H4 (cell line): ENCODE results near the gene RUSC1. TPM values are rescaled to one million over a fixed set of nuclear protein-coding genes. Genes with fewer than 3 reads are reported as not detected.
"Not testable (repeated sequence)": the region's sequence is repeated elsewhere in the genome, so short reads cannot be mapped to it uniquely, and the experiment has no call there.

Experiments
- DNase-seq: peaks from one replicate; pipeline ENCODE4 v3.0.0-alpha.2; 2015; ENCODE audit warnings: low spot score
- total RNA-seq: library from RNA; depleted of rRNA; stranded (reverse); fragments of >200 nt; shearing (Covaris generic); gene quantifications from 2 replicates; pipeline ENCODE4 v1.2.3, GENCODE V29; 2014

RUSC1 gene
- total RNA-seq, 1 experiment from 2014 or later = 33.8 TPM

DNA sequence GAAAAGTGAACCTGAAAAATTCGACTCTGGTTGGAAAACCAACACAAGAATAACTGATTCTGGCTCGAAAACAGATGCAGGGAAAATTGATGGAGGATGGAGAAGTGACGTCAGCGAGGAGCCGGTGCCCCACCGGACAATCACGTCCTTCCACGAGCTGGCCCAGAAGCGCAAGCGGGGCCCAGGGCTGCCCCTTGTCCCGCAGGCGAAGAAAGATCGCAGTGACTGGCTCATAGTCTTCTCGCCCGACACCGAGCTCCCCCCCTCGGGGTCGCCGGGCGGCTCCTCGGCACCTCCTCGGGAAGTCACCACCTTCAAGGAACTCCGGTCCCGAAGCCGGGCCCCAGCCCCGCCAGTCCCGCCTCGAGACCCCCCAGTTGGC lies 1.9 kb downstream of the RUSC1 start:
- DNase-seq = no peak

DNA sequence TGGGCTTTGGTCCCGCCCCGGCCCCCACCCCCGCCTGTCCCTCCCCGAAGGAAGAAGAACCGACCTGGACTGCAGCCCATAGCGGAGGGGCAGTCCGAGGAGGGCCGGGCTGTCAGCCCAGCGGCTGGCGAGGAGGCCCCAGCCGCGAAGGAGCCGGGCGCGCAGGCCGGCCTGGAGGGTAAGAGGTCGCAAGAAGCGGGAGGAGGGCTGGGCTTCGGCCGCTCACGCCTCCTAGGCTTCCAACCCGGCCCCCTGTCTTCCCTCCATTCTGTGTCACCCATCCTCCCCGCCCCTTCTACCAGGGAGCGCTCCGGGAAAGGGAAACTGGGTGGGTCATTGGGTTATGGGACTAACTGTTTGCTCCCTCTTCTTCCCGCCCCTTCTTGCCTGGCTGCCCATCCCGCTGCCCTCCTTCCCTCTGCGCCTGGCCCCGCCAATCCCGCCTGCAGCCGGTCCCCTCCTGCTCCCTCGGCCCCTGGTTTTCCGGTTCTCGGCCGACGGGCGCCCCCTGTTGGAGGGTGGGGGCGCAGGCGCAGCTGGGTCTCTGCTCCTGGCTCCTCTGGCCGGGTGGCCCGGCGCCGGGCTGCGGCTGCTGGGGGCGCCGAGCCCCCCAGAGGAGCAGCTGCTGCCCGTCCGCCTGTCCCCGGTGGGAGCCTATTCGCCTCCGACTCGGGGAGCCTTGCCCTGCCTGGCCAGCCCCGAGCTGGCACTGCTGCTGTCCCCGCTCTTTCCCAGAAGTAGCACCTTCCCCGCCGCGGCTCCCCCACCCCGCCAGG lies 2.4 kb downstream of the RUSC1 start:
- peak; percentile 94 for DNase-seq

DNA sequence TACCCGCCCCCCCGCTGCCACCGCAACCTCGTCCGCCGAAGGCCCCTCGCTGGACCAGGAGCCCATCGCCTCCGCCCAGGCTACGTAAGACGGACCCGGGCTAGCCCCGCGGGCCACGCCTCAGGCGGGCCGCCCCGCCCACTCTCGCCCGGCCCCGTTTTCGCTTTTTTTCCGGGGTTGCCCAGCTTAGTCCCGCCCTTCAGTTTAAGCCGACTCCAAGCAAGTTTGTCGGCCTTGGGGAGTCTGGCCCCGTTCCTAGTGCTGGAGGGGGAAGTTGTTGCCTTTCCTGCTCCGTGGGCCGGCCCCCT lies 3.0 kb downstream of the RUSC1 start:
- peak; percentile 85 for DNase-seq

DNA sequence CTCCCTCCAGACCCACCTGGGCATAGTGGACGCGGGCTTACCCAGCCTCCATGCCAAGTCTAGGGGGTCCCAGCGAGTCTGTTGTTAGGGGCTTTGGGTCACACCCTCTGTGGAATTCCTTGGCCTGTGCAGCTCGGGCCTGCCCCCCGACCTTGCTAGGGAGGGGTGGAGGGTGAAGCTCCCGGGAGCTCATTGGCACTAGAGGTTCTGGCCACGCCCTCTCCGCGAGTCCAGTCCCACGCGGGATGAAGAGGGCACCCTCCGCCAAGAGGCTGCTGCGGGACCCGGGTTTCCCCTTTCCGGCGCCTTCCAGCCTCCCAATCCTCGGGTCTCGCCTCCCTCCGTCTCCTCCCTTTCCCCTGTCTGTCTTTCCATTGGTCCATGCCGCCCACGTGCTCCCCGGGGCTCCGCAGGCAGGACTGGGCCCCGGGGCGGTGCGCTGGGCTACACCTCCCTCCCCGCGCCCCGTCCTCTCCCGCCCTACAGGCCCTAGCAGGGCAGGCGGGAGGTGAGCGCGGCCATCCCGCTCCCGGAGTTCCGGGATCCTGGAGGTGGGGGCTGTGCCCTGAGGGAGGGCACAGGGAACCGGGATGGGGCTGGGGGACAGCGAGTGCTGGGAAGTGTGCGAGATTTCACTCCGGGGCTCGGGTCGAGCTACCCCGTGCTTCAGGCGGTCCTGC lies 3.5 kb downstream of the RUSC1 start:
- DNase-seq = peak; percentile 97

DNA sequence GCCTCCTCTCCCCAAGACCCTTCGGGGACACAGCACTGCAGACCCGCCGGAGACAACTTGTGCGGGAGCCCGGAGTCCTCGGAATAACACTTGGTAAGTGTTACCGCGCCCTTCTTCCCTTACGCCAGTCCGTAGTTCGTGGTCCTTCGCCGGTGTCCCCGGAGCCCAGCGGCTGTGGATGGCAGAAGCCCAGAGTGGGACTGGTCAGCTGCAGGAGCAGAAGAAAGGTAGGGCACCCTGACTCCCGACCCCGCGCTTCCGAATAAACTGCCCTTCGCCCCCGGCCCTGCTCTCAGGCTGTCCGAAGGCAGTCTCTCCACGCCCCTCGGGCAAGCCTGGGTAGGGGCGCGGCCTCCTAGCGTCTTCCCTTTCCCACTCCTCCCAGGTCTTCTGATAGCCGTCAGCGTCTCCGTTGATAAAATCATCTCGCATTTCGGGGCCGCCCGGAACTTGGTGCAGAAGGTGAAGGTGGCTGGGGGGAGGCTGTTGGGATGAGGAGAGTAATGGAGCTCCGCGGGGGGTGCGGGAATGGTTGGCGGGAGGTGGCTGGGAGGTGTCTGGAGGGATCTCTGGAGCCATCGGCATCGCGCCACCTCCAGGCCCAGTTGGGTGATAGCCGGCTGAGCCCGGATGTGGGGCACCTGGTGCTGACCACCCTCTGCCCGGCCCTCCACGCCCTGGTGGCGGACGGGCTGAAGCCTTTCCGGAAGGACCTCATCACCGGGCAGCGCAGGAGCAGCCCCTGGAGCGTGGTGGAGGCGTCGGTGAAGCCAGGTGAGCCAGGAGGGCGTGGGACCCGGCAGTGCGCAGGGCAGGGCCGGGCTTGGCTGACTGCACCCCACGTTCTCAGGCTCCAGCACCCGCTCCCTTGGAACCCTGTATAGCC lies 4.3 kb downstream of the RUSC1 start:
- peak; percentile 58 for DNase-seq

DNA sequence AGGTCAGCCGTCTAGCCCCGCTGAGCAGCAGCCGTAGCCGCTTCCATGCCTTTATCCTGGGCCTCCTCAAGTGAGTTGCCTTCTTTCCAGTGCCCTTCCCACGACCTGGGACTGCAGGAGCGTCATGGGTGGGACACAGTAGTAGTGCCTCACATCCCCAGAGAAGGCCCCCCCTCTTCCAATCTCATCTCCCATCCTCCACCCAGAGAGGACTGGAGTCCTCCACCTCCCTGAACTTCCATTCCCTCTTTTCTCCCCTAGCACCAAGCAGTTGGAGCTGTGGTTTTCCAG lies 4.9 kb downstream of the RUSC1 start:
- DNase-seq = no peak

DNA sequence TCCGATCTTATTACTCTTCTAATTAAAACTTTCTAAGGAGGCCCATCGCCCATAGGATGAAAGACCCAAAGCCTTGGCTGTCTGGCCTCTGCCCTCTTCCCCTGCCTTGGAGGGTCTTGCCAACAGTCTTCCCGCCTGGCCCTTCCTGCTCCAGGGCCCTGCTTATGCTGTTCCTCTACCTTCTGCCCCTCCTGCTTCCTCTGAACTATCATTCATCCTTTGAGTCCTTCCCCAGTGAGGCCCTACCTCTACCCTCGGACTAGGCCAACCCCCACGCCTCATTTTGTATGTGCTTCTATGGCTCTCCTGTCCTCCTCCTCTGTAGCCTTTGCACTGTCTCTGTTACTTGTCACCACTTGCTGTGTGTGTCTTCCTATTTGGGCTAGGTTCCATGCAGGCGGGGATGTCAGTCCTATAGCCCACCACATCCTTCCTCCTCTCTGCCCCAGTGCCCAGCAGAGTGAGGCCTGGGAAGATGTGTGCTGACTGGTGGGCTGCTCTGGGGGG lies 5.4 kb downstream of the RUSC1 start:
- no peak for DNase-seq

DNA sequence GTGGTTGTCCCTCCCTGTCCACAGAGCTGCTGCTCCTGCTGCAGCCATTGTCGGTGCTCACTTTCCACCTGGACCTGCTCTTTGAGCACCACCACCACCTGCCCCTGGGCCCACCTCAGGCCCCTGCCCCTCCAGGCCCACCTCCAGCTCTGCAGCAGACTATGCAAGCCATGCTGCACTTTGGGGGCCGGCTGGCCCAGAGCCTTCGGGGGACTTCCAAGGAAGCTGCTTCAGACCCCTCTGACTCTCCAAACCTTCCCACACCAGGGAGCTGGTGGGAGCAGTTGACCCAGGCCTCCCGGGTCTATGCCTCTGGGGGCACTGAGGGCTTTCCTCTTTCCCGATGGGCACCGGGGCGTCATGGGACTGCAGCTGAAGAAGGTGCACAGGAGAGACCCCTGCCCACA lies 5.9 kb downstream of the RUSC1 start:
- no peak for DNase-seq

DNA sequence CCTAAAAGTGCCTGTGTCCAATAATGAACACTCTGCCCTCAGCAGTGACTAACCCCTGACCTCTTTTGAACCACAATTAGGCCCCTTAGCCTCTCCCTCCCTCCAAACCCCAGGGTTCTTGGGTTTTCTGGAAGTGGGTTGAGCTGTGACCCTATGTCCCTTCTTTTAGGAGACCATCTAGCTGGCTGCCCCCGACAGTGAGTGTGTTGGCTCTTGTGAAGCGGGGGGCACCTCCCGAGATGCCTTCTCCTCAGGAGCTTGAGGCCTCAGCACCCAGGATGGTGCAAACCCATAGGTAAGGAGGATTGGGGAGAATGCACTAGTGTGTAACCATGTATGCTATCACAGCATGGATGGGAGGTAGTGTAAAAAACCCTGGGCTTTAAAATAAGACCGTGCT lies 7.3 kb downstream of the RUSC1 start:
- no peak for DNase-seq

DNA sequence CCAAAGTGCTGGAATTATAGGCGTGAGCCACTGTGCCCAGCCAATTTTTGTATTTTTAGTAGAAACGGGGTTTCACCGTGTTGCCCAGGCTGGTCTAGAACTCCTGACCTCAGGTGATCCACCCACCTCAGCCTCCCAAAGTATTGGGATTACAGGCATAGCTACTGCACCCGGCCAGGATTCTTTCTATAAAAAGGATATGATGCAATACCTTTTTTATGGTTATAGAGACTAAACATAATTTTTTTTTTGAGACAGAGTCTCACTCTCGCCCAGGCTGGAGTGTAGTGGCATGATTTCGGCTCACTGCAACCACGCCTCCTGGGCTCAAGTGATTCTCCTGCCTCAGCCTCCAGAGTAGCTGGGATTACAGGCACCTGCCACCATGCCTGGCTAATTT lies 8.2 kb downstream of the RUSC1 start:
- not testable (repeated sequence) for DNase-seq

DNA sequence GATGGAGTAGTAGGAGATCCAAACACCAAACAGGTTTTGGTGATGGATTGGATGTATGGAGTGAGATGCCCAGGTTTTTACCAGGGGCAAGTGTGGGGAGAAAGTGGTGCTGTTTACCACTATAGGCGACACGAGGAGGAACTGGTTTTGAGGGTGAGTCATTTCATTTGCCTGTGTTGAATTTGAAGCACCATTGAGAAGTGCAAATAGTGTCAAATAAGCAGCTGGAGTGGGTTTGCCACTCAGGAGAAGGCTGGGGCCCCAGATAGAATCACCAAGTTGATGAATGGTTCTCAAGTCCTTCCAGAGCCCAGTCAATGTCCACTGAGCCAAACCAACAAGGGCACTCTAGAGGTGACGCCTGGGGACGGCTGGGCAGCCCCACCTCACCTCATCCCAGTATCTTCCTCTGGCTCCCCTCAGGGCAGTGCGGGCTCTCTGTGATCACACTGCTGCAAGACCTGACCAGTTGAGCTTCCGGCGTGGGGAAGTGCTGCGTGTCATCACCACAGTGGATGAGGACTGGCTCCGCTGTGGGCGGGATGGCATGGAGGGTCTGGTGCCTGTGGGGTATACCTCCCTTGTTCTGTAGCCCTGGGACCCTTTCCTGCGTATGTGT lies 9.4 kb downstream of the RUSC1 start:
- DNase-seq = no peak

DNA sequence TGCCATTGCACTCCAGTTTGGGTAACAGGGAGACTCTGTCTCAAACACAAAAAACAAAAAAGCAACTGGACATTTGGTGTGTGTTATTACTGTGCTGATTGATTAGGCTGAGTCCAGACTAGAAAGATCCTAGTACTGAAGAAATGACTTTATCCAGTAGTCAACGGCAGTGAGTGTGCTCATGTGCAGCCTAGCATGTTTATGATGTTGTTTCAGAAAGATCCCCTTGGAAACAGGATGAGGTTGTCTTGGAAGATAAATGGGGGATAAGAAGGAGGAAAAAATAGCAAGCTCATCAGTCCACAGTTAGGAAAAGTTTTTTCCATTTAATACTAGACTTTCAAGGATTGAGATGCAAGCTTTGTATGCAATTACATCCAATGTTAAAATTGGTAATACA lies 14.3 kb downstream of the RUSC1 start:
- no peak for DNase-seq

DNA sequence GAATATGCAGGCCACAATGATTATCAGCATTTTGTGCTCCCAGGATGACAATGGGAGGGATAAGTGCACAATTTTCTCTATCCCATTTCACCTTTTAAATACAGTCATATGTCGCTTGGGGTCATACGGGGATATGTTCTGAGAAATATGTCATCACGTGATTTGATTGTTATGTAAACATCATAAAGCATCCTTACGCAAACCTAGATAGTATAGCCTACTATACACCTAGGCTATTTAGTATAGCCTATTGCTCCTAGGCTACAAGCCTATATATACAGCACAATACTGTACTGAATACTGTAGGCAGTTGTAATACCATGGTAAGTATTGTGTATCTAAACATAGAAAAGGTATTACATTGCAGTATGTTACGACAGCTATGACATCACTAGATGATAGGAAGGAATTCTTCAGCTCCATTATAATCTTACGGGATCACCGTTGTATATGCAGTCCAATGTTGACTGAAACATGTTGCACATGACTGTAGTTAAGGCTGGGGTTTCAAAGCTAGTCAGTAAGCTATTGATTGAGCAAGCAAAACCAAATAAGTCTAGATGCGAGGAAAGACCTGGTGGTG lies 18.9 kb downstream of the RUSC1 start:
- no peak for DNase-seq

DNA sequence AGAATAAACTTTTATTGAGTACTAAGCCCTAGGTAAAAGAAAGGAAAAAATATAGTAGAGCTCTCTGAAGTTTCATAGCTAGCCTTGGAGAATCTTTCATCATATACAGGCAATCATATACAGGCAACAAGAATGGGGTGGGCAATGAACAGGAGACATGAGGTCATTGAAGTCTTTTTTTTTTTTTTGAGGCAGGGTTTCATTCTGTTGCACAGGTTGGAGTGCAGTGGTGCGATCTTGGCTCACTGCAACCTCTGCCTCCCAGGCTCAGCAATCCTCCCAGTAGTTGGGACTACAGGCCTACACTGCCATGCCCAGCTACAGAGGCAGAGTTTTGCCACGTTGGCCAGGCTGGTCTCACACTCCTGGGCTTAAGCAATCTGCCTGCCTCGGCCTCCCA lies 22.1 kb downstream of the RUSC1 start:
- no peak for DNase-seq

DNA sequence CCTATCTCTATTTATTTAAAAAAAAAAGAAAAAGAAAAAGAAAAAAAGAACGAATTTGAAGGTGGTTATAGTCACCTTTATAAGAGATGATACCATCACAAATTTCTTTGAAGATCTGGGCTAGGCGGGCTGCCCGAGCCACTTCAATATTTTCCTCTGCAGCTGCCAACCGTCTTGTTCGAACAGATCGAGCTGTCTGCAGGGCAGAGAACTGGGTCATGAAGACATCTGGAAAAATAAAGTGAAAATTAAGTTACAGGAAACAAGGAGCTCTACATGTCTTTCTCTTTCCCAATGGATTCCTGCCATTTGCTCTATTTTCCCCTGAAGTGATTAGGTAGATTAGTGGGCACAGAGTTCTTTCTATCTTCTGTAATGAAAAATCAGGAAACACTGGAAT lies 31.9 kb downstream of the RUSC1 start:
- no peak for DNase-seq

DNA sequence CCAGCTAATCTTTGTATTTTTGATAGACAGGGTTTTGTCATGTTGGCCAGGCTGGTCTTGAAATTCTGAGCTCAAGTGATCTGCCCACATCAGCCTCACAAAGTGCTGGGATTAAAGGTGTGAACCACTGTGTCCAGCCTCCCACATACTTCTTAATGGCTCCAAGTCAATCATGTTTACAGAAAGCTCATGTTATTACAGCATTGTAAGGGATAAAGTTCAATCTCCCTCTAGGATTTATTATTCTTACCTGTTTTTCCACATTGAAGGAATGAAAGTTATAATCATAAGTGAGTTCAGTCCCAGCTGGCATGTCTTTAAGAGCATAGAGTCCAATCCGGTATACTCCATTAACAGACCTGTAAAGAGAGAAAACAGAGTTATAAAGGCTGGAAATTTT lies 39.4 kb downstream of the RUSC1 start:
- DNase-seq = no peak

DNA sequence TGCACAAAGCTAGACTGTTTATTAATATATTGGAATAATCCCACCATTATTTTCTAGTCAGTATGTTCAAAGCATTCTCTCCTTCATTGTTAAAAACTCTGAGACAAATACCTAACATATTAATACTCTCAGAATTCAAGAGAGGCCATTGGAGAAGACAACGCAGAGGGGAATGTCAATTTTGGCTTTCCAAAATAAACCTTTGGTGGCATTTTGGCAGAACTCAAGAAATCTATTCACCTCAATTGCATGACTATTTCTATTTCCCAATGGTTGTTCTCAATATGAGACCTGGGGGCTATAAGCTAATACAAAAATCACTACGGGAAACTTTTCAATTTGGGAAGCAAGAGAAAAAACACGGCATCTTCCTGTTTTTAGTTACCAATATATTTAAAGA lies 58.5 kb downstream of the RUSC1 start:
- no peak for DNase-seq

DNA sequence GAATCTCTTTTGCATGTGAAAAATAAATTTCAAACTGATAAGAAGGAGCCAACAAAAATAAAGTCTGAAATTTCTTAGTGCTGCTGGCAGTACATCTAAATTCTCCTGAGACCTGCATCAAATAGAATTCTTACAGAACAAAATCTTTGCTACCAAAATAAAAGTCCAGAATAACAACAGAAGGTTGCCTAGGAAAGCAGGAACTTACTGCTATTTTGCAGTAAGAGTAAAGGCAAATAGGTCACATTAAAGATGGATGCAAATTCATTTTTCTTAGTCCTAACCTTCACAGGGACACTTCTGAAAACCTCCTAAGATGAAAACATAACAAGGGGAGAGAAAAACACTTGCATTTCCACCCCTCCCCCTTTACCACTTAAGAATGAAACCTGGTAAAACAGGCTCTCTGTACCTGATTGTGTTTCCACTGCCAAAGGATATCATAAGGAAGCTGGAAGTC lies 59.0 kb downstream of the RUSC1 start:
- DNase-seq = no peak
